AG09319 (cell line): ENCODE results near the gene PIP5K1C.

Experiments used
- DNase-seq: peaks from one replicate; pipeline ENCODE4 v3.0.0-alpha.2; 2010; ENCODE audit warnings: low read depth; ENCODE audit errors: extremely low read depth
- TF ChIP-seq, protein P1 (sequence below): IDR thresholded peaks from 2 replicates; pipeline ENCODE4 v1.5.1; 2011; ENCODE audit warnings: low read depth, mild to moderate bottlenecking, inconsistent platforms, low read length, moderate library complexity

Gene PIP5K1C

DNA sequence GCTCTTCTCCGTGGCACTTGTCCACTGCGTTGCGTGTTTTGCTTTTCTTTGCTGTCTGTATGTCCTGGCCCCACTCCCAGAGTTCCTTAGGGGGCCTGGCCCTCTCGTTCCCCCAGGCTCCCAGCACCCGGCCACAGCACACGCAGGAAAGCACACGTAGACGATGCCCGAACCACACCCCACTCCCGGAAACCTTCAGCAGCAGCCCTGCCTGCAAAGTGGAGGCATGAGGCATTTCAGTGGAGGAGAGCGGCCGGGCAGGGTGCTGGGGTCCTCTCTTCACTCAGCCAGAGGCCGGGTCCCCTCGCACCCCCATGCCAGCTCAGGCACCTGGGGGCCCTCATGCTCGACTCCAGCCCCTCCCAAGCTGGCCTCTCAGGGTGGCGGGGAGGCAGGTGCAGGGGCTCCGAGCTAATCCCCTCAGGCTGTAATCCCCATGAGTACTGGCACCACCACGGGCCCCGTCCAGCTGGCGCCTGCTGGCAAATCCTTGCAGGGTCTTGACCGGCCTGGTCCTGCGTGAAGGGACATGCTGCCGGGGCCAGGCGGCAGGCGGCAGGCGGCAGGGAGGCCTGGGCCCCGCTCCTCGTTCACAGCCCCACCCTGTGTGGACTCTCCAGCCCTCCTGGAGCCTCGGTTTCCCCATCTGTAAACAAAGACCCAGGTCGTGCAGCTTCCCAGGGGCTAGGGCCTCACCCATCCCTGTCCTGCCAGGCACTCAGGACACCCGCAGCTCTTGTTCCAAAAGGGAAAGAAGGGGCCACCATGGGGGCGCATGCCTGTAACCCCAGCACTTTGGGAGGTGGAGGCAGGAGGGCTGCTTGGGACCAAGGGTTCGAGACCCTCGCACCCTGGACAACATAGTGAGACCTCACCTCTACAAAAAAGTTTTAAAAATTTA, 7.0 kb downstream of the PIP5K1C start:
- DNase-seq: no peak
- TF ChIP-seq, protein P1, sequence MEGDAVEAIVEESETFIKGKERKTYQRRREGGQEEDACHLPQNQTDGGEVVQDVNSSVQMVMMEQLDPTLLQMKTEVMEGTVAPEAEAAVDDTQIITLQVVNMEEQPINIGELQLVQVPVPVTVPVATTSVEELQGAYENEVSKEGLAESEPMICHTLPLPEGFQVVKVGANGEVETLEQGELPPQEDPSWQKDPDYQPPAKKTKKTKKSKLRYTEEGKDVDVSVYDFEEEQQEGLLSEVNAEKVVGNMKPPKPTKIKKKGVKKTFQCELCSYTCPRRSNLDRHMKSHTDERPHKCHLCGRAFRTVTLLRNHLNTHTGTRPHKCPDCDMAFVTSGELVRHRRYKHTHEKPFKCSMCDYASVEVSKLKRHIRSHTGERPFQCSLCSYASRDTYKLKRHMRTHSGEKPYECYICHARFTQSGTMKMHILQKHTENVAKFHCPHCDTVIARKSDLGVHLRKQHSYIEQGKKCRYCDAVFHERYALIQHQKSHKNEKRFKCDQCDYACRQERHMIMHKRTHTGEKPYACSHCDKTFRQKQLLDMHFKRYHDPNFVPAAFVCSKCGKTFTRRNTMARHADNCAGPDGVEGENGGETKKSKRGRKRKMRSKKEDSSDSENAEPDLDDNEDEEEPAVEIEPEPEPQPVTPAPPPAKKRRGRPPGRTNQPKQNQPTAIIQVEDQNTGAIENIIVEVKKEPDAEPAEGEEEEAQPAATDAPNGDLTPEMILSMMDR: no peak

DNA sequence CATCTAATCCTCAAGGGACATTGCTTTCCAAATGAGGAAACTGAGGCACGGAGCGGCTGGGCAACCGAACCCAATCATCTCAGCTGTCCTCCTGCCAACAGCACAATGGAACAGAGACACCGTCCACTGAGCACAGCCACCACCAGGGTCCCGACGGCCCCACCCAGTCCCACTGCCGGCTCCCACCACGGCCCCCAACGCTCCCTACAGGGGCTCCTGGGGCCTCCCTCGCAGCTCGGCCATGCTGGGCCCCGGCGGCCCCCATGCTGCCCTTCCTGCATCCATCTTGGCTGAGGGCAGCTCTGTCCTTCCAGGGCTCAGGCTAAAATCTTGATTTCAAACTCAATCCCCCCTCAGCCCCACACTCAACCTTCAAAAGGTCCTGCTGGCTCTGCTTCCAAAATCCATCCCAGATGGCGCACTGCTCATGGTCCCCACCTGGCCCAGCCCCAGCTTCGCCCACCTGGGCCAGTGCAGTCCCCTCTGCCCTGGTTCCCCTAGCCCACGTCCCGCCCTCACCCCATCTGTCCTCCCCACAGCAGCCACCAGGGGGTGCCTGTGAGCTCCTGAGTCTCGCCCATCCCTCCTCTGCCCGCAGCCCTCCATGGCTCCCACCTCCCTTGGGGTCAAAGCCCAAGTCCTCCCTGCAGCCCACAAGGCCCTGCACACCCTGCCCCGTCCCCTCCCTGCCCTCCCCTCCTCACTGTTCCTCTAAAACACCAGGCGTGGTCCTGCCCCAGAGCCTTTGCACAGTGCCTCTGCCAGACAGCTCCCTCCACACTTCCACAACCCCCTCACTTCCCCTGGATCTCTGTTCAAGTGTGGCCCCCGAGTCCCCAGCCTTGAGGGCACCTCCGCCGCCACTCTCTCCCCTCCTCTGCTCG, 7.9 kb downstream of the PIP5K1C start:
- no peak for DNase-seq
- TF ChIP-seq, protein P1: peak; percentile 43

DNA sequence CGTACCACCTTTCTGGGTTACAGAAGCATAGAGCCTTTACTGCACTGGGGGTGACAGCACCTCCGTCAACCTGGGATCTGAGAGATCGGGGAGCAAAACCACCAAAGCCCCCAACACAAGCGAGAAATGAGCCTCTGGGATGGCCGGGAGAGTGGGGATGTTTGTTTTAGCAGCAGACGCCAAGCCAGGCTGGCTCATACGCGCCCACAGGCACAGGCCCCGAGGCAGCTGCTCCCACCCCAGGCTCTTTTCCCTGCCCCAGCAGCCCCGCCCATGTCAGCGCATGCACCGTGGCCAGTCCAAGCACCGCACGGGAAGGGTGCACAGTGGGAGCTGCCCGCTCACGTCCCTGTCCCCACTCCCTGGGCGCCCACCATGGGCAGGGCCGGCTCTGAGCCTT, 8.5 kb downstream of the PIP5K1C start:
- TF ChIP-seq, protein P1: no peak
- DNase-seq: no peak

DNA sequence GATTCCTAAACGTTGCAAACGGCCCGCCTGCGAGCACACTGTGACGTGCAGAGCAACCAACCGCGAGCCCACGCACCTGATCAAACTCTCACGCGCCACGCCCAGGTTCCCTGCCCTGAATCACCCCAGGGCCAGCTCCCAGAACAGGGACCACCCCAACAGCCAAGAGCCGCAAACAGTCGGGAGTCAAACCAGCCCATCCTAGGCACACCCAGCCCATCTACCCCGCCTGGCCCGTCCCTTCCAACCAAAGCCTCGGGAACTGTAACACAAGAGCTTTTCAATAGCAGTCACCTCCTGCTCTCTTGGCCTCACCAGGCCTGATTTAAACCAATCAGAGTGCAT, 8.9 kb downstream of the PIP5K1C start:
- TF ChIP-seq, protein P1: no peak
- no peak for DNase-seq

DNA sequence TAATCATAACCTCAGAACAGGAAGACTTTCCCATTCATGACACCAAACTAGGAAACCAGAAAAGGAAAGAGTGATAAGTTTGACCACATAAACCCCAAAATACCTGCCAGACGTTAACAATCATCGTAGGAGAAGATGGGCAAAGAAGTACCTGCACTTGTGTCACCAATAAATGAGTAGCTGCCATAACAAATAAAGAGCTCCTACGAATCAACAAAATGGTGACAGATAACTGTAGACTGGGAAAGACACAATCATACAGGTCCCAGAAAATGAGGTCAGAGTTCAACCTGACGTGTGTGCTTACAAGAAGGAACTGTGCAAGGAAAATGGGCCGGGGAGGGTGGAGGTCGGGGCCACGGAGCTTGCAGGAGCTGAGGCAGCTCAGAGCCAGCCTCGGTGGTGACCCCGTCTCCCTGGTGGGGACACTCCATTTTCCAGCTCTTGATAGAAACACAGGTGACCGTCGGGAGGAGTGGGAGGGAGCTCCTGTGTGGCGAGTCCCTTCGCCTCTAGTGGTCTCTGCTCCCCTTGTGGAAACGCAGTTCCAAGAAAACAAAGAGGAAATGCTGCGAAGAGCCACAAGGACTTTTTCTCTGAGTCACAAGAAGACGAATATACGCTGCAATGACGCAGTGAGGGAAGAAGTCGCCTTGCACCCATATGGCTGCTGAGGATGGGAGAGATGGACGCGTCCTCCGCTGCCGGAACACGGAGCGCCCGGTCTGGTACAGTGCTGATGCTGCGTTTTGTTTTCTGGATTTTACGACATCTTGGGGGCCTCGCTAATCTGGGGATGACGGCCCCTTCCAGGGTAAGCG, 9.5 kb downstream of the PIP5K1C start:
- TF ChIP-seq, protein P1: no peak
- no peak for DNase-seq

DNA sequence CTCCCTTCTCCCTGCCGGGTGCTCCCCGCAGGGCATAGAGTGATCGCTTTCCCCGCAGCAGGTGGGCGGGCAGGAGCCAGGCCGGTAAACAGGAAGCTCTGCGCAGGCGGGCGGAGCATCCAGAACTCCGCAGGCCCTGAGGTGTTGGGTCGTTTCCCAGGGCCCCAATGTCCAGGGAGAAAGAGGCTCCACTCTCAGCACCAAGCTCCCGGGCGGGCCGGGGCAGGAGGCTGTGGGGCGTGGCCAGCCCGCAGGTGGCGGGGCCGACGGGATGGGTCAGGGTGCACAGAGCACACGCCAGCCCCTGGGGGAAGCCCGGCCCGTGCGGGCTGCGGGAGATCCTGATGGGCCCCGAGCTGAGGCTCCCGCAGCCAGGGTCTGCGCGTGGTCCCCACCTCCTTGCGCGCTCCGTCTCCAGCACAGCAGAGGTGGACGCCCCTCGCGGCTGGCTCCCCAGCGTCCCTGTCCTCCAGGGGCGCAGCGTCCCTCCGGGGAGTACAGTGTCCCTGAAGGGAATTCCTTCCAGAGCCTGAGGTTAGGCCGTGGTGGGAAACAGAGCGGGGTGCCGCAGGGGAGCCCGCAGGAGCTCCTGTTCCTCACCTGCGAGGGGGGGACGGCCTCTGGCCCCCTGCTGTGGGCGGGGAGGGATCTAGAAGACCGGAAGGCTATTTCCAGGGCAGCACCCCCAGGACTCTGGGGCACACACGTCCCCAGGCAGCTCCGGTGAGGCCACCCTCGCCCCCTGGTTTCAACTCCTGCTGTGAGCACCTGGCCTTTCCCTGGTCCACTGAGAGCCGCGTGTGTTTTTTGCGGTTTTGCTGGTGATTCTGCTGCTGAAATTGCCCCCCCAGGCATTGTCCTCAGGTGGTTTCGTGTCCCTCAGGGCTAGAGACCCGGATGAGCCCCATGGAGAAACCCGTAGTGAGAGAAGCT, 12.2 kb downstream of the PIP5K1C start:
- TF ChIP-seq, protein P1: no peak
- DNase-seq: no peak
